ENCODE results near the gene MAMDC2. TPM values are rescaled to one million over a fixed set of nuclear protein-coding genes. Genes with fewer than 3 reads are reported as not detected.

MAMDC2 gene
- total and polyA plus RNA-seq, 7 donors = 0.91 to 11.9 (median 2.2) TPM

- WGBS, 3 donors = 46 to 67% (median 53%) methylated on average over 1 of the region's 1 CpG
- H3K4me3 ChIP-seq = no peak overlapping the region
- no peaks in the 10 kb centered on the region for H3K36me3 ChIP-seq (ENCODE audit: insufficient read depth in 1 of 2, low read depth in 1 of 2)
- no peaks in the 10 kb centered on the region for H3K27me3 ChIP-seq (ENCODE audit: insufficient read depth in 3 of 3, low read length in 2 of 3)
- no peak overlapping the region for H3K27ac ChIP-seq
- H3K9me3 ChIP-seq = no peaks in the 10 kb centered on the region
- no peak for ATAC-seq
- intact Hi-C loops (cut with DNase I) = loop anchor here in 1 of 2 donors (10.0 kb wide), 1 partner anchor 98 kb away; no protein-coding TSS in a partner anchor
- no peak for DNase-seq
- no peak for TF ChIP-seq CTCF (IDR thresholded peaks at IDR 0.05)
- peaks cover 8% of the 10 kb centered on the region for H3K4me1 ChIP-seq
Observed at GRCh38 chr9:70136632-70137031, 93.0 kb downstream of the MAMDC2 start.

GRCh38 chr9:70137577-70137976 lies 93.9 kb downstream of the MAMDC2 start:
- Histone ChIP-seq H3K27ac (no peak overlapping the region), H3K4me3 (no peak overlapping the region), H3K36me3 (ENCODE audit: insufficient read depth in 1 of 2, low read depth in 1 of 2) (no peaks in the 10 kb centered on the region), H3K4me1 (no peaks in the 10 kb centered on the region), H3K27me3 (ENCODE audit: insufficient read depth in 3 of 3, low read length in 2 of 3) (no peaks in the 10 kb centered on the region), H3K9me3 (no peaks in the 10 kb centered on the region)
- intact Hi-C loops (cut with DNase I) = loop anchor here in 1 of 2 donors (10.0 kb wide), 1 partner anchor 97 kb away; no protein-coding TSS in a partner anchor
- no peak for ATAC-seq
- TF ChIP-seq CTCF (IDR thresholded peaks at IDR 0.05) = no peak
- no peak for DNase-seq
- 55 to 62% (median 62%) methylated on average over 3 of the region's 3 CpGs for WGBS, 3 donors

DNA sequence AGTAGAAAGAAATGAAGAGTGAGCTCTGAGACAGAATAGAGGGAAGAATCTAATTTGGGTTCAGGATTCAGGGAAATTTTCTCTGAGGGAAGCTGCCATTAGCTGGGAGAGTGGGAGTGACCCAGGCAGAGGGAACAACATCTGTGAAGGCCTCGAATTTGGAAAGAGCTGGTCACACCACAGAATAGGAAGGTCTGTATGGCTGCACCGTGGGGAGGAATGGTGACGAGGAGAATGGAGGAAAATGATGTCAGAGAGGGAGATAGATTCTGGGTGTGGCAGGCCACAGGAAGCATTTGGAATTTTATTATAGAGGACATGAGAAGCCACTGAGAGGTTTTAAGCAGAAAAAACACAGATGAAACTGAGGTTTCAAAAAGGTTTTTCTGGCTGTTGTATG lies 98.5 kb downstream of the MAMDC2 start:
- no peak for TF ChIP-seq CTCF (IDR thresholded peaks at IDR 0.05)
- DNase-seq (no peak), ATAC-seq (no peak)
- H3K27ac ChIP-seq = no peak overlapping the region
- H3K4me3 ChIP-seq = no peak overlapping the region
- no peaks in the 10 kb centered on the region for H3K4me1 ChIP-seq
- no peaks in the 10 kb centered on the region for H3K27me3 ChIP-seq (ENCODE audit: insufficient read depth in 3 of 3, low read length in 2 of 3)
- intact Hi-C loops (cut with DNase I) = no loop called here
- 71 to 76% (median 73%) methylated on average over 3 of the region's 3 CpGs for WGBS, 3 donors
- H3K9me3 ChIP-seq = no peaks in the 10 kb centered on the region
- no peaks in the 10 kb centered on the region for H3K36me3 ChIP-seq (ENCODE audit: insufficient read depth in 1 of 2, low read depth in 1 of 2)

- Histone ChIP-seq H3K4me3 (no peak overlapping the region), H3K4me1 (no peaks in the 10 kb centered on the region), H3K36me3 (ENCODE audit: insufficient read depth in 1 of 2, low read depth in 1 of 2) (no peaks in the 10 kb centered on the region), H3K27ac (no peak overlapping the region), H3K9me3 (no peaks in the 10 kb centered on the region), H3K27me3 (ENCODE audit: insufficient read depth in 3 of 3, low read length in 2 of 3) (no peaks in the 10 kb centered on the region)
- 83 to 87% (median 86%) methylated on average over 3 of the region's 3 CpGs for WGBS, 3 donors
- ATAC-seq (no peak), DNase-seq (no peak)
- intact Hi-C loops (cut with DNase I) = no loop called here
- TF ChIP-seq CTCF (IDR thresholded peaks at IDR 0.05) = no peak
Observed at GRCh38 chr9:70143394-70144130, 99.9 kb downstream of the MAMDC2 start.

GRCh38 chr9:70144131-70144503 lies 100.5 kb downstream of the MAMDC2 start:
- TF ChIP-seq CTCF (IDR thresholded peaks at IDR 0.05) = no peak
- no peaks in the 10 kb centered on the region for H3K36me3 ChIP-seq (ENCODE audit: insufficient read depth in 1 of 2, low read depth in 1 of 2)
- DNase-seq = no peak
- intact Hi-C loops (cut with DNase I) = no loop called here
- no peaks in the 10 kb centered on the region for H3K9me3 ChIP-seq
- no peaks in the 10 kb centered on the region for H3K27me3 ChIP-seq (ENCODE audit: insufficient read depth in 3 of 3, low read length in 2 of 3)
- no peak overlapping the region for H3K4me3 ChIP-seq
- H3K27ac ChIP-seq = no peak overlapping the region
- ATAC-seq = no peak
- 87 to 94% (median 87%) methylated on average over 1 of the region's 1 CpG for WGBS, 3 donors
- H3K4me1 ChIP-seq = no peaks in the 10 kb centered on the region

All from psoas muscle (tissue), 8 donors.